Kidney tubule cell (primary cell): ENCODE results near the gene LIN9.
"Not testable (repeated sequence)": the region's sequence is repeated elsewhere in the genome, so short reads cannot be mapped to it uniquely, and the experiment has no call there.

Experiments
- DNase-seq: peaks from one replicate; pipeline ENCODE4 v3.0.0-alpha.2; 2018; ENCODE audit warnings: low spot score

Gene LIN9

GRCh38 chr1:226211181-226211821 is 97.7 kb downstream of the LIN9 start:
- DNase-seq, result no peak

GRCh38 chr1:226210571-226211176 is 98.3 kb downstream of the LIN9 start:
- DNase-seq, result no peak

- DNase-seq, result no peak
These were observed 99.5 kb downstream of the LIN9 start for GRCh38 chr1:226209307-226210059.

GRCh38 chr1:226207048-226207447 is 101.9 kb downstream of the LIN9 start:
- DNase-seq, result no peak

DNA sequence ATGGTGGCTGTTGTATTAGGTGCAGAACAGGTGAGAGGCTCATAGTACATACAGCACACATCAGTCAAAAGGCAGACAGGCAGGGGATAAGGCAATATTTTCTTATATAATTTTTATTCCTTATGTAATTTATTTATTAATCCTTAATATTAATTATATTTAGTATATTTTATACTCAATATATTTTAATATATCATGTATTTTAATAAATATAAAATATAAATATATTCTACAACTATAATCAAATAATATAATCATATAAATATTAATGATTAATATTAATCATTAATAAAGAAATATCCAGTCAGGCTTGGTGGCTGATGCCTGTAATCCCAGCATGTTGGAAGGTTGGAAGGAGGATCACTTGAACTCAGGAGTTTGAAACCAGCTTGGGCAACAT is 104.8 kb downstream of the LIN9 start:
- DNase-seq, result no peak

DNA sequence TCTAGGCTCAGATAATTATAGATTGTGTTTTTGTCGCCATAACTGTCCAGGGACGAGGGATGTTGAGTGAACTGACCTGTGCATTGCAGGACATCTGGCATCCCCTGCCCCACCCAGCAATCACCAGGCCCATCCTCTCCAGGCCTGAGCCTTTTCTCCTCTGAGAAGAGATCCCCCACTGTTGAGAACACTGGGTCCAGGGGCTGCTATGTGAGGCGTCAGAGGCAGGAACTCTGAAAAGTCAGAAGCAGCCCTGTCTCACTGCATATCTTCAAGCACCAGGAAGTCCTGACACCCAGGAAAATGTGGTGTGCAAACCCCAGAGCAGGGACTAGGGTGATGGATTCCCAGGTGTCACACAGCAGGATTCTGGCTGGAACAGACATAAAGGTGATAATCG is 105.3 kb downstream of the LIN9 start:
- DNase-seq, result no peak

DNA sequence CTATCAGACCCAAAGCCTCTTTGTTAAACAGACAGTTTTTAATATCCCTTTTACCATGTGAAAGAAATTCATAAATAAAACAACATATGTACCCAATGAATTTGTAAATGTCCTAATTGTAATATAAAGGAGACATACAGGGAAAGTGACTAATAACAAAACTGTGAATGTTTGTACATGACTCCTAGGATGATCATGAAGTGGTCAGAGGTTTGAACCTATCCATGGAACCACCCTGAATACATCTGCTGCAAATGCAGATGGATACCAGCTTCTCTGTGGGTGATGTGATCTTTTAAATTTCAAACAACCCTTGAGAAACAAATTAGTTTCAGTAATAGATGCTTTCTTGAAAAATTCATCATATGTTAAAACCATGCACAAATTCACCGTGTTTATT is 105.7 kb downstream of the LIN9 start:
- DNase-seq, result no peak

DNA sequence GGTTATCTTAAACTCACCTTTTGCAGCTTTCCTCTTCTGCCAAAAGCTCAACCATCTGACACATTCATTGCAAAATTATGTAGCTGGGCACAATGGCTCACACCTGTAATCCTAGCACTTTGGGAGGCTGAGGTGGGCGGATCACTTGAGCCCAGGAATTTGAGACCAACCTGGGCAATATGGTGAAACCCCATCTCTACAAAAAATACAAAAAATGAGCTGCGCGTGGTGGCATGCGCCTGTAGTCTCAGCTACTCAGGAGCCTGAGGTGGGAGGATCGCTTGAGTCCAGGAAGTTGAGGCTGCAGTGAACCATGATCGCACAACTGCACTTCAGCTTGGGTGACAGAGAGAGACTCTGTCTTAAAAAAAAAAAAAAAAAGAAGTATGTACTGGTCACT is 106.3 kb downstream of the LIN9 start:
- not testable (repeated sequence) for DNase-seq

- no peak for DNase-seq
These were observed 106.7 kb downstream of the LIN9 start for GRCh38 chr1:226202246-226202645.

GRCh38 chr1:226201029-226201593 is 107.9 kb downstream of the LIN9 start:
- no peak for DNase-seq

DNA sequence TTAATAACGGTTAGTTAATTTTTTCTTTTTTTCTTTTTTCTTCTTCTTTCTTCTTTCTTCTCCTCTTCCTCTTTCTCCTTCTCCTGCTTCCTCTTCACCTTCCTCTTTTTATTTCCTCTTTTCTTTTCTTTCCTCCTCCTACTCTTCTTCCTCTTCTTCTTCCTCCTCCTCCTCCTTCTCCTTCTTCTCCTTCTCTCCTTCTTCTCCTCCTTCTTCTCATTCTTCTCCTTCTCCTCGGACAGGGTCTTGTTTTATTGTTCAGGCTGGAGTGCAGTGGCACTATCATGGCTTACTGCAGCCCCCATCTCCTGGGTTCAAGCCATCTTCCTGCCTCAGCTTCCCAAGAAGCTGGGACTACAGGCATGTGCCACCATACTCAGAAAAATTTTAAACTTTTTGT is 109.0 kb downstream of the LIN9 start:
- DNase-seq, result no peak

DNA sequence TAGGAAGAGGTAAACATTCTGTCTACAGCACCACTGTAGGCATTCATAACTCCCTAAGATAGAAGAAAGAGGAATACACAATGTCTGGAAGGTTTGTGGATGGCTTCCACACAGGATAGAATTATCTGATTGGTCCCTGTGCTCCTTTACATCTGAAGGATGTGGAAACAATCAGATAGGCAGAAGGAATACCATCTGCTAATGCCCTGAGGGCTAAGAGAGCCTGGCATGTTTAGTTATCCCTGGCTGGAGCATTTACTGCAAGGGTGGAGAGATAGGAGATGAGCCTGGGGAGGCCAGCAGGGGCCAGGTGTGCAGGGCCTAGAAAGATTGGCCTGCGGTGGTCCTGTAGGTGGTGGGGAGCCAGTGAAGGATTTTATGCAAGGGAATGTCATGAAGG is 113.8 kb downstream of the LIN9 start:
- DNase-seq, result no peak

GRCh38 chr1:226187380-226187779 is 121.6 kb downstream of the LIN9 start:
- no peak for DNase-seq

GRCh38 chr1:226187019-226187322 is 122.0 kb downstream of the LIN9 start:
- DNase-seq, result no peak

GRCh38 chr1:226186124-226187018 is 122.6 kb downstream of the LIN9 start, which contains the start of gene ACBD3:
ACBD3 (minus strand) TSS chr1:226186741; CDS start chr1:226186675, 66 bp downstream.
- peak; percentile 86 for DNase-seq

DNA sequence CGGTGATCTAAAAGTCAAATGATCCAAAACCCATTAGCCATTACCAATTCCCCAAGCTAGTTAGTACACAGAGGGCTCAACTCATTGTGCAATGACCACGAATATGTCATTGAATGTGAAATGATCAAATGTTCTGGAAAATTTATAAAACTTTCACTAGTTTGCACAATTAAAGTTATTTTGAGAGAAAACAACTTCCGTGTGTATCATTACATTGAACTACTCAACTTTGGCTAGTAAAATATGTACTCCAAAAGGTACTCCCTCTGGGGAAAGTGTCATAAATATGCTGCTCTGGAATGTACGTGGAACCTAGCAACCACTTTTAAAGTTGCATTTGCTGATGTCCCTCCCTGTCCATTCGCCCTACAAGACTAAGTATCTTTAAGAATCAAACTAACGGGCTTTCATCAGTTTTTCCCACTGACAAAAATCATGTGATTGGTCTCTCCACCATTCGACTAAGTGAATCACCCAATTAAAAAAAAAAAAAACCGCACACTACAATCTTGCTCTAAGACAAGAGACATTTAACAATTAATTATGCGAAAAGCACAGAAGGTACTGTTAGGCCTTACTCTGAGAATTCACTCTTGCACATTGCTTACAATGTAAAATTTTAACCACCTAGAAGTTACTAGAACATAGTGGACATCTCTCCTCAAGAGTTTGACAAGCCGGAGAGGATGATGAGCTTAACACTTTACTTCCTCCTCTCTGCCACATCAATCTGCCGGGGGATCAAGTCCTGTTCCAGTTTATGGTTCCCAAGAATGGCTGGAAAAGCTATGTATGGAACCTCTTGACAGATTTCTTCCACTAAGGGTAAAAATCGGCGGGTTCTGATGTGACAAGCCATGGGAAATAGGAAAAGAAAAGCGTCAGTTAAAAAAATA is 123.6 kb downstream of the LIN9 start:
- DNase-seq, result peak; percentile 23

- peak; percentile 79 for DNase-seq
These were observed 126.8 kb downstream of the LIN9 start for GRCh38 chr1:226181996-226182714.
